ENCODE measurements around the gene PLA2G4B. TPM values are rescaled to one million over a fixed set of nuclear protein-coding genes. Genes with fewer than 3 reads are reported as not detected.
A peak's percentile ranks its signal among the peaks of the same experiment; 100 is the strongest.

The PLA2G4B gene
- total RNA-seq, 1 donor: 4.2 TPM

GRCh38 chr15:41886741-41887140 is 48.1 kb downstream of the PLA2G4B start:
- peaks cover 13% of the 10 kb centered on the region for H3K4me1 ChIP-seq (ENCODE audit: insufficient read depth, low read length)
- H3K9me3 ChIP-seq (ENCODE audit: low read depth, low read length): no peaks in the 10 kb centered on the region
- H3K27me3 ChIP-seq (ENCODE audit: insufficient read depth, low read length): no peaks in the 10 kb centered on the region
- no peak overlapping the region for H3K4me3 ChIP-seq (ENCODE audit: low read length)

DNA sequence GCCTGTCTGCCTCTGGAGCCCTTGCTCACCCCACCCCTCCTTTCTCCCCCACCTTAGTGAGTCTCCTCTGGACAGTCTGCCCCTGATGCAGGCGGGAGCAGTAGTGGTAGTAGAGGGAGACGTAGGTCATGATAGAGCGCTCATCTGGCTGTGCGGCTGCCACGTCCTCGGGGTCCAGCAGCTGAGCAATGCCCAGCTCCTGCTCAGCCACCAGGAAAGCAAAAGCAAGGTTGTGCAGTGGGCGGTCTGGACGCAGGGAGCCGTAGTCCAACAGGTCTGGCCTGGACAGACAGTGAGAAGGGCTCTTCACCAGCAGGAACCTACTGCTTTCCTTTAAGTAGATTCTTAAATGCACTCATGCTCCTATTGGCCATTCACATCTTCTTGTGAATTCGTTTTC is 48.5 kb downstream of the PLA2G4B start:
- H3K27me3 ChIP-seq (ENCODE audit: insufficient read depth, low read length): no peaks in the 10 kb centered on the region
- H3K9me3 ChIP-seq (ENCODE audit: low read depth, low read length): no peaks in the 10 kb centered on the region
- H3K4me3 ChIP-seq (ENCODE audit: low read length): no peak overlapping the region
- H3K4me1 ChIP-seq (ENCODE audit: insufficient read depth, low read length): peaks cover 12% of the 10 kb centered on the region

- Histone ChIP-seq H3K9me3 (ENCODE audit: low read depth, low read length) (no peaks in the 10 kb centered on the region), H3K4me3 (ENCODE audit: low read length) (no peak overlapping the region), H3K4me1 (ENCODE audit: insufficient read depth, low read length) (peaks cover 19% of the 10 kb centered on the region), H3K27me3 (ENCODE audit: insufficient read depth, low read length) (no peaks in the 10 kb centered on the region)
Measured at GRCh38 chr15:41887893-41888292, 49.2 kb downstream of the PLA2G4B start.

GRCh38 chr15:41888662-41889253 is 50.1 kb downstream of the PLA2G4B start:
- Histone ChIP-seq H3K4me3 (ENCODE audit: low read length) (no peak overlapping the region), H3K27me3 (ENCODE audit: insufficient read depth, low read length) (no peaks in the 10 kb centered on the region), H3K9me3 (ENCODE audit: low read depth, low read length) (no peaks in the 10 kb centered on the region)

GRCh38 chr15:41890050-41890690 is 51.5 kb downstream of the PLA2G4B start:
- H3K27me3 ChIP-seq (ENCODE audit: insufficient read depth, low read length): no peaks in the 10 kb centered on the region
- peaks cover 42% of the 10 kb centered on the region for H3K4me1 ChIP-seq (ENCODE audit: insufficient read depth, low read length)
- no peaks in the 10 kb centered on the region for H3K9me3 ChIP-seq (ENCODE audit: low read depth, low read length)
- no peak overlapping the region for H3K4me3 ChIP-seq (ENCODE audit: low read length)

More at GRCh38 chr15:41888662-41889253, 50.1 kb downstream of the PLA2G4B start:
- peaks cover 28% of the 10 kb centered on the region for H3K4me1 ChIP-seq (ENCODE audit: insufficient read depth, low read length)

GRCh38 chr15:41891226-41891625 is 52.6 kb downstream of the PLA2G4B start:
- no peak overlapping the region for H3K4me3 ChIP-seq (ENCODE audit: low read length)
- H3K4me1 ChIP-seq (ENCODE audit: insufficient read depth, low read length): peaks cover 47% of the 10 kb centered on the region
- no peaks in the 10 kb centered on the region for H3K27me3 ChIP-seq (ENCODE audit: insufficient read depth, low read length)
- no peaks in the 10 kb centered on the region for H3K9me3 ChIP-seq (ENCODE audit: low read depth, low read length)

- H3K4me3 ChIP-seq (ENCODE audit: low read length): no peak overlapping the region
- no peaks in the 10 kb centered on the region for H3K27me3 ChIP-seq (ENCODE audit: insufficient read depth, low read length)
- H3K9me3 ChIP-seq (ENCODE audit: low read depth, low read length): no peaks in the 10 kb centered on the region
- peaks cover 47% of the 10 kb centered on the region for H3K4me1 ChIP-seq (ENCODE audit: insufficient read depth, low read length)
Measured at GRCh38 chr15:41891946-41892345, 53.3 kb downstream of the PLA2G4B start.

DNA sequence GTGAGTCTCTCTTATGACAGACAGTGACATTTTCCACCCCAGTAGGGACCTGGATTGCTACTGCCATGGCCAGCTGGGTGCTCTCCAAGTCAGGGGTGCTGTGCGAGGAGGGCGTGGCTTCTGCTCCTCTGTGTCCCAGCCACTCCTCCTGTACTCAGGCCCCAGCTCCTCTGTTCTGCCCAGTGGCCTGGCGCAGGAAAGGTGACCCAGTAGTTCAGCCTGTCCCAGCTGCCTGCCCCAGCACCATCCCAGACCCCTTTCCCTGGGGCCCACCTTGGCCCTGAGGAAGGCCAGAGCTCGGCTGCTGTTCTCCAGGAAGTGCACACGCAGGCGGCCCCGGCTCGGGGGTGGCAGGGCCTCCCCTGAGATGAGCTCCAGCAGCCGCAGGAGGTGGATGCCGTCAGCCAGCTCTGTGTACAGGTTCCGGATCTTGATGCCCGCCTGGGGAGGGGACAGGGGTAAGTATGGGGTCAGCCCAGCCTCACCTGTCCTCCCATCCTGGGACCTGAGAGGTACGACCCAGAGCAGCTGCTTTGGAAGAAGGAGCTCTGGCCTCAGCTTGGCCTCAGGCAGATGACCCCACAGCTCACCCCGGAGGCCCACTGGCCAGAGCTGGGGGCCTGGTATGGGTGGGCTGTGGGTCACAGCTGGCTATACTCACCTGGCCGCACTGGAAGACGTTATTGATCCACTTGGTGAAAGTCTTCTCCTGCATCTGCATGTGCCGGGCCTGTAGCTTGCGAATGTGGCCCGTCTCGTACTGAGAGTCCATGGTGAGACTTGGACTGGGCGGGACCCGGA is 54.2 kb downstream of the PLA2G4B start:
- Histone ChIP-seq H3K27me3 (ENCODE audit: insufficient read depth, low read length) (no peaks in the 10 kb centered on the region), H3K9me3 (ENCODE audit: low read depth, low read length) (no peaks in the 10 kb centered on the region), H3K4me1 (ENCODE audit: insufficient read depth, low read length) (peaks cover 47% of the 10 kb centered on the region), H3K4me3 (ENCODE audit: low read length) (peak overlapping the region; percentile 3)

DNA sequence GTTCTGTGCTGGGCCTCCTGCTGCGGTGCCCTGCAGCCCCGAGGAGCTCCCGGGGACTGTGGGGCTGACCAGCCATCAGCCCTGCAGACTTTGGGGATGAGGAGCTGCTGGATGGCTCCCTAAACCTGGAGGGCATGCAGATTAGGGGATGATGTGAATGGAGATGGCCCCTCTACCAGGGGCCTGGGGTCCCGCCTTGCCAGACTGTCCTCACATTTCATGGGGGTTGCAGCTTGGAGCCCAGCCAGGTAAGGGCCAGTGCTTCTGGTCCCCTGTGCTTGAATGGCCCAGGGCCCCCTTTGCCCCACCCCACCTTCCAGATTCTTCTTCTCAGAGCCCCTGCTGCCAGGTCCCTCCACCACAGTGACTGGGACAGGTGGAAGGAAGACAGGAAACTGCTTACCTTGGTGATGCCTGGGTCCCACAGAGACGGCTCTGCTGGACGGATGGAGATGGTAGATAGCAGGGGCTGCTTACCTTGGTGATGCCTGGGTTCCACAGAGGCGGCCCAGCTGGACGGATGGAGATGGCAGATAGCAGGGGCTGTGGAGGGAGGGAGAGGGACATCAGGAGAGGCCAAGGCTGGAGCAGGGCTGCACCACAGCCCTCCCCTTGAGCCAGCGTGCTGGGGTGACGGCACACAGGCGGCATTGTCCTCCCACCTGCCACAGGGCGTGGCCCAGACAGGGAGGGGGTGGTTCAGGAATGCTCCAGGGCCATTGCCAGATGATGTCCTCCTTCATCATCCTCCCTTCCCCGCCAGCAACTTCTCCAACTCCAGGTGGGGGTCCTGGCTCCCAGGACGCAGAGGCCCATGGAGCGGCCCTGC is 55.0 kb downstream of the PLA2G4B start, which contains the start of gene SPTBN5:
SPTBN5 (minus strand) TSS at position 632 of the 829 bp plus-strand sequence; CDS start at position 76, 556 bp downstream.
- H3K27me3 ChIP-seq (ENCODE audit: insufficient read depth, low read length): no peaks in the 10 kb centered on the region
- peaks cover 41% of the 10 kb centered on the region for H3K4me1 ChIP-seq (ENCODE audit: insufficient read depth, low read length)
- H3K4me3 ChIP-seq (ENCODE audit: low read length): peak within 1 kb of the TSS; percentile 3
- H3K9me3 ChIP-seq (ENCODE audit: low read depth, low read length): no peaks in the 10 kb centered on the region

DNA sequence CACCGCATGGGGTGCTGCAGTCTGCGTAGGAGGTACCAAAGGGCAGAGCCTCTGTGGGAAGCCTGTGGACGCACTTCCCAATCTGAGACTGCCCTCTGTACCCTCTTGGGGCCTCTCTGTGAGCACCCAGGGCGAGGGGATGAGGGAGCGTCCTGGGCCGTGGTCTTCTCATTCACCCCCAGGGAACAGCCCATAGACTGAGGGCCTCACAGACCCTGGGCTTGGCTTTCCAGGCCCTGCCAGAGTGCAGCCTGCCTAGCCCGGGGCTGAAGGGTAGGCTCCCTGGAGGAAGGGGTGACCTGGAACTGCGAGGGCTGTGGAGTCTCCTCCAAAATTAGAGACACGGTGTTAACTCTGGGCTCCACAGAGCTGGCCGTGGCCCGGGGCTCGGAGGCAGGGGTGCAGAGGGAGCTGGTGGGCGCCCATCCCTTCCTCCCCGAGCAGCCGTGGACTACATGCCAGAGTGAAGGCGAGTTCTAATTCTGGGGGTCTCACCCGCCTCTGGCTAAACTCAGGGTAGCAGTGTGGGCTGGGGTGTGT is 55.7 kb downstream of the PLA2G4B start:
- H3K4me3 ChIP-seq (ENCODE audit: low read length): no peak overlapping the region
- H3K27me3 ChIP-seq (ENCODE audit: insufficient read depth, low read length): no peaks in the 10 kb centered on the region
- no peaks in the 10 kb centered on the region for H3K9me3 ChIP-seq (ENCODE audit: low read depth, low read length)
- H3K4me1 ChIP-seq (ENCODE audit: insufficient read depth, low read length): peaks cover 36% of the 10 kb centered on the region

- H3K4me3 ChIP-seq (ENCODE audit: low read length): no peak overlapping the region
- peaks cover 36% of the 10 kb centered on the region for H3K4me1 ChIP-seq (ENCODE audit: insufficient read depth, low read length)
- H3K9me3 ChIP-seq (ENCODE audit: low read depth, low read length): no peaks in the 10 kb centered on the region
- no peaks in the 10 kb centered on the region for H3K27me3 ChIP-seq (ENCODE audit: insufficient read depth, low read length)
Measured at GRCh38 chr15:41894791-41895463, 56.3 kb downstream of the PLA2G4B start.

DNA sequence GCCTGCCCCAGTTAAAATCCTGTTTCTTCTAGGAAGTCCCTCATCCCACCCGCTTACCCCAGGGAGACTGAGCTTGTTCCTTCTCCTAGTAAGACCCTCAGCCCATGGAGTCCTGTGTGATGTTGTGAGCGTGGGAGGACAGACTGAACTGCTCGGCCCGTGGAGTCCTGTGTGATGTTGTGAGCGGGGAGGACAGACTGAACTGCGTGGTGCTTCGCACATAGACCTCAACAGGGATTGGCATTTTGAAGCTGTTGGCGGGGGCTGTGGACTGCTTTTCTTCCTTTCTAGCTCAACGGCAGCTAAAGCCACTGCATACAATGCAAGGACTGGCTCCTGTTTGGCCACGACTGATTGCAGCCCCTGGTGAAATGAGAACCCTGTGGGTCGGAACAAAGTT is 56.8 kb downstream of the PLA2G4B start:
- Histone ChIP-seq H3K4me3 (ENCODE audit: low read length) (no peak overlapping the region), H3K27me3 (ENCODE audit: insufficient read depth, low read length) (no peaks in the 10 kb centered on the region), H3K9me3 (ENCODE audit: low read depth, low read length) (no peaks in the 10 kb centered on the region), H3K4me1 (ENCODE audit: insufficient read depth, low read length) (peaks cover 36% of the 10 kb centered on the region)

DNA sequence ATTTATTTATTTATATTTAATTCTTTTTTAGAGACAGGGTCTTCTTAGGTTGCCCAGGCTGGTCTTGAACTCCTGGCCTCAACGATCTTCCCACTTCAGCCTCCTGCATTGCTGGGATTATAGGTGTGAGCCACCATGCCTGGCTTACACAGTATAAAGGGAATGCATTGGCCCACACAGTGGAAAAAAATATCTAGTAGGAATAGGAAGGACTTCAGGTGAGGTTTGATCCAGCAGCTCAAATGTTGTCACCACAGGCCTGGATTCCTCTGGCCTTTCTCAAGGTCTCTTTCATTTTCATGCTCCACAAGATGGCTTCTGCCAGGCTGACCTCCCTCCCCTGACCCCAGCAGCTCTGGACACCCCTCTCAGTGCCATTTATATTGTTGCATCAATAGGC is 57.3 kb downstream of the PLA2G4B start:
- H3K4me3 ChIP-seq (ENCODE audit: low read length): no peak overlapping the region
- H3K4me1 ChIP-seq (ENCODE audit: insufficient read depth, low read length): peaks cover 36% of the 10 kb centered on the region
- H3K9me3 ChIP-seq (ENCODE audit: low read depth, low read length): no peaks in the 10 kb centered on the region
- H3K27me3 ChIP-seq (ENCODE audit: insufficient read depth, low read length): no peaks in the 10 kb centered on the region

DNA sequence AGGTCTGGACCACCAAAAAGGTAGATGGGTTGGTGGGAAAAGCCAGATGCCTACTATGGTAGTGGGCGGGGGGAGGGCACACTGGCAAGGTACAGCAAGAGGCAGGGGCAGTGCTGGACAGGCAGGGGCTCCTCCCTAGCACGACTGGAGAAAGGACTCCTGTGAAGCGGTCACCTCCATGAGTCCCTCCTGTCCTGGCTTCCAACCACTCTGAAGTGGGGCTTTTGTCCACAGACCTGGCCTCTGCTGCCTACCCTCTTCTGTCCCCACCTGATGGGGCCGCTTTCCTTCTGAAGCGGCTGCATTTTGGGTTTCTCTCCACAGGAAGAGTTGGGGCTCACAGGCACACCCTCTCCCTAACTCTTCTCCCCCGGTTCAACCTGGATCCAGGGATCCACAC is 57.9 kb downstream of the PLA2G4B start:
- H3K4me1 ChIP-seq (ENCODE audit: insufficient read depth, low read length): peaks cover 36% of the 10 kb centered on the region
- H3K27me3 ChIP-seq (ENCODE audit: insufficient read depth, low read length): no peaks in the 10 kb centered on the region
- H3K9me3 ChIP-seq (ENCODE audit: low read depth, low read length): no peaks in the 10 kb centered on the region
- no peak overlapping the region for H3K4me3 ChIP-seq (ENCODE audit: low read length)

Data from mononuclear cell (primary cell).